Measurements from ENCODE around the gene PRPSAP1. TPM values are rescaled to one million over a fixed set of nuclear protein-coding genes. Genes with fewer than 3 reads are reported as not detected.
"Not testable (repeated sequence)": the region's sequence is repeated elsewhere in the genome, so short reads cannot be mapped to it uniquely, and the experiment has no call there.

The PRPSAP1 gene
- total and polyA plus RNA-seq, 7 donors = 34.7 to 70.3 (median 40.7) TPM

DNA sequence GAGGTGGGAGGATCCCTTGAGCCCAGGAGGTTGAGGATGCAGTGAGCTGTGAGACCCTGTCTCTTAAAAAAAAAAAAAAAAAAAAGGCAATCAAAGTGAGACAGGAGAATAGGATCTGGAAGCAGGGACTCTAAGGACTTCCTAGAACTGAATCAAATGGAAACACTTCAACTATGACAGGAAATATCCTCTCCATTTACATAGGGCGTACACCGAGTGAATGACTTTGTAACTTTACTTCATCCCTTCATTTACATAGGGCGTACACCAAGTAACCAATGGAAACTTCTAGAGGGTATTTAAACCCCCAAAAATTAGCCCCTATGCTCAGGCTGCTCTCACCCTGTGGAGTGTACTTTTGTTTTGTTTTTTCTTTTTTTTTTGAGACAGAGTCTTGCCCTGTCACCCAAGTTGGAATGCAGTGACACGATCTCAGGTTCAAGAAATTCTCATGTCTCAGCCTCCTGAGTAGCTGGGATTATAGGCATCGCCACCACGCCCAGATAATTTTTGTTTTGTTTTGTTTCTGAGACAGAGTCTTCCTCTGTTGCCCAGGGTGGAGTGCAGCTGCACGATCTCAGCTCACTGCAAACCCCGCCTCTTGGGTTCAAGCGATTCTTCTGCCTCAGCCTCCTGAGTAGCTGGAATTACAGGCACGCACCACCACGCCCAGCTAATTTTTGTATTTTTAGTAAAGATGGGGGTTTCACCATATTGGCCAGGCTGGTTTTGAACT is 9.6 kb upstream of the PRPSAP1 start:
- WGBS, 2 donors = 72 to 81% methylated on average over 11 of the region's 11 CpGs
- H3K27ac ChIP-seq = peak overlapping the region in 1 of 4 donors; percentile 61
- DNase-seq = no peak
- no peak overlapping the region for H3K4me3 ChIP-seq
- no peaks in the 10 kb centered on the region for H3K27me3 ChIP-seq
- H3K4me1 ChIP-seq = peaks cover 0 to 12% (median 7%) of the 10 kb centered on the region in 4 donors
- H3K36me3 ChIP-seq = no peaks in the 10 kb centered on the region
- no peaks in the 10 kb centered on the region for H3K9me3 ChIP-seq
- intact Hi-C loops (cut with DNase I) = no loop called here
- TF ChIP-seq POLR2AphosphoS5 (IDR thresholded peaks at IDR 0.05) = no peak
- no peak for TF ChIP-seq EP300 (IDR thresholded peaks at IDR 0.05)
- no peak for TF ChIP-seq POLR2A (IDR thresholded peaks at IDR 0.05)
- TF ChIP-seq, protein P1, sequence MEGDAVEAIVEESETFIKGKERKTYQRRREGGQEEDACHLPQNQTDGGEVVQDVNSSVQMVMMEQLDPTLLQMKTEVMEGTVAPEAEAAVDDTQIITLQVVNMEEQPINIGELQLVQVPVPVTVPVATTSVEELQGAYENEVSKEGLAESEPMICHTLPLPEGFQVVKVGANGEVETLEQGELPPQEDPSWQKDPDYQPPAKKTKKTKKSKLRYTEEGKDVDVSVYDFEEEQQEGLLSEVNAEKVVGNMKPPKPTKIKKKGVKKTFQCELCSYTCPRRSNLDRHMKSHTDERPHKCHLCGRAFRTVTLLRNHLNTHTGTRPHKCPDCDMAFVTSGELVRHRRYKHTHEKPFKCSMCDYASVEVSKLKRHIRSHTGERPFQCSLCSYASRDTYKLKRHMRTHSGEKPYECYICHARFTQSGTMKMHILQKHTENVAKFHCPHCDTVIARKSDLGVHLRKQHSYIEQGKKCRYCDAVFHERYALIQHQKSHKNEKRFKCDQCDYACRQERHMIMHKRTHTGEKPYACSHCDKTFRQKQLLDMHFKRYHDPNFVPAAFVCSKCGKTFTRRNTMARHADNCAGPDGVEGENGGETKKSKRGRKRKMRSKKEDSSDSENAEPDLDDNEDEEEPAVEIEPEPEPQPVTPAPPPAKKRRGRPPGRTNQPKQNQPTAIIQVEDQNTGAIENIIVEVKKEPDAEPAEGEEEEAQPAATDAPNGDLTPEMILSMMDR (IDR thresholded peaks at IDR 0.05) = no peak

DNA sequence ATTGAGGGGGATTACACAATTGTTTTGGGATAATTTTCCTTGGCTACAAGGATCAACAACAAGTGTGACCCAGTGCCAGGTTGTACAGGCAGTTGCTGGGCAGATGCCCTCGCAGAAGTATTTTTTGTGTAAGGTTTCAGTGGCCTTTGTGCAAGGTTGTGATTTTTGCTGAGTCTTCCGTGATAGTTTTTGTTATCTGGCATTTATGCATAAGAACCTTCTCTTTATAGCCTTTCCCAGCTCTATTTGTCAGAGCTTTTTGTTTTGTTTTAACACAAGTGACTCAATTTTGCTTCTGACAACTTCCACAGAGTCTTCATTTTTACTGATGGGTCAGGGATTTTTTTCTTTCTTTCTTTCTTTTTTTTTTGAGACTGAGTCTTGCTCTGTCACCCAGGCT is 6.7 kb upstream of the PRPSAP1 start:
- H3K4me1 ChIP-seq = peaks cover 0 to 12% (median 7%) of the 10 kb centered on the region in 4 donors
- H3K27ac ChIP-seq = peak overlapping the region in 2 of 4 donors; percentile 59 to 61
- WGBS, 2 donors = 81% methylated on average over 2 of the region's 2 CpGs
- DNase-seq = no peak
- H3K4me3 ChIP-seq = no peak overlapping the region
- no peaks in the 10 kb centered on the region for H3K9me3 ChIP-seq
- no peak for TF ChIP-seq POLR2AphosphoS5 (IDR thresholded peaks at IDR 0.05)
- TF ChIP-seq, protein P1 (IDR thresholded peaks at IDR 0.05) = no peak
- TF ChIP-seq EP300 (IDR thresholded peaks at IDR 0.05) = no peak
- no peak for TF ChIP-seq POLR2A (IDR thresholded peaks at IDR 0.05)
- no peaks in the 10 kb centered on the region for H3K27me3 ChIP-seq
- H3K36me3 ChIP-seq = no peaks in the 10 kb centered on the region
- intact Hi-C loops (cut with DNase I) = no loop called here

DNA sequence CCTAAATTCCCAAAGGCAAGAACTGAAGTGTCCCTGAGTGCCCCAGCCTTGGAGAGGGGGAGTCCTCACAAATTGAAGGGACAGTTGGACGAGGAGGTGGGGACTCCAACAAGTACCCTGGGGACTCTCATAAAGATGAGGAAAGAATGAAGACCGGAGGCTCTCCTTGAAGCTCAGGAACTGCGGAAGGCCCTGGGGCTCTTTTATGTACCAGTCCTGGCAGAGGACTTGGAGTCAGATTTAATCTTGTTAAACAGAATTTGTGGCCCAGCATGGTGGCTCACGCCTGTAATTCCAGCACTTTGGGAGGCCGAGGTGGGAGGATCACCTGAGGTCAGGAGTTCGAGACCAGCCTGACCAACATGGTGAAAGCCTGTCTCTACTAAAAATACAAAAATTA is 6.1 kb upstream of the PRPSAP1 start:
- intact Hi-C loops (cut with DNase I); H3K36me3 ChIP-seq; H3K9me3 ChIP-seq; H3K4me3 ChIP-seq; DNase-seq; H3K27me3 ChIP-seq; H3K27ac ChIP-seq: not testable (repeated sequence)
- peaks cover 0 to 12% (median 8%) of the 10 kb centered on the region in 4 donors for H3K4me1 ChIP-seq
- WGBS, 2 donors = 92% methylated on average over 6 of the region's 6 CpGs

DNA sequence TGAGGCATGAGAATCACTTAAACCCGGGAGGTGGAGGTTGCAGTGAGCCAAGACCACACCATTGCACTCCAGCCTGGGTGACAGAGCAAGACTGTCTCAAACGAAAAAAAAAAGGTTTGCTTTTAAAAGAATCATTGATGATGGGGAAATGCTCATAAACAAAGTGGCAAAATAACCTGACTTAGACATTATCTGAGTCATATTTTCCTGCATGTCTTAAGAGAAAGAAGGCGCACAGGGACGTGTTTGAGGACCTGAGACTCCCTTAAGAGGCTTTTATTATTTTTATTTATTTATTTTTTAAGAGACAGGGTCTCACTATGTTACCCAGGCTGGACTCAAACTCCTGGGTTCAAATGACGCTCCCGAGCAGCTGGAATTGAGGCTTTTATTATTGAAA is 5.7 kb upstream of the PRPSAP1 start:
- no peak for DNase-seq

DNA sequence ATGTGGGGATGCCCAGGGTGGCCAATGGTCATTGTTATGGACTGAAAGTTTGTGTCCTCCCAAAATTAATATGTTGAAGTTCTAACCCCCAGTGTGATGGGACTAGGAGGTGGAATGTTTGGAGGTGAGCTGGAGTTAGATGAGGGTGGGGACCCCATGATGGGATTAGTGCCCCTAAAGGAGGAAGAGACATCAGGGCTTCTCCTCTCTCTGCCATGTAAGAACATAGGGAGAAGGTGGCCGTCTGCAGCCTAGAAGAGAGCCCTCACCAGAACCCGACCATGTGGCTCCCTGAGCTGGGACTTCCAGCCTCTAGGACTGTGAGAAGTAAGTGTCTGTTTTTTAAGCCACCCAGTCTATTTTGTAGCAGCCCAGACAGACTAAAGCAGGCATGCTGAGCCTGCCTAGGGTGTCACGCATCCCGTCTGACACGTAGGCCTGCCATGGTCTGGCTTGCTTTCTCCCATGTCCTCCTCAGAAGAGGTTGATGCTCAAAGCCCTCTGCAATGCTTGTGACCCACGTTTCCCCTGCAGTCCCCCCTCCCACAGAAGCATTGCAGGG is 4.0 kb upstream of the PRPSAP1 start:
- Histone ChIP-seq H3K4me1 (peaks cover 3 to 20% (median 16%) of the 10 kb centered on the region in 4 donors), H3K27ac (no peak overlapping the region), H3K36me3 (no peaks in the 10 kb centered on the region), H3K4me3 (no peak overlapping the region), H3K9me3 (no peaks in the 10 kb centered on the region), H3K27me3 (no peaks in the 10 kb centered on the region)
- WGBS, 2 donors = 86 to 93% methylated on average over 6 of the region's 6 CpGs
- TF ChIP-seq, protein P1 (IDR thresholded peaks at IDR 0.05) = no peak
- TF ChIP-seq POLR2A (IDR thresholded peaks at IDR 0.05) (no peak), EP300 (IDR thresholded peaks at IDR 0.05) (no peak), POLR2AphosphoS5 (IDR thresholded peaks at IDR 0.05) (no peak)
- intact Hi-C loops (cut with DNase I) = no loop called here
- no peak for DNase-seq

More for the DNA sequence above, 5.7 kb upstream of the PRPSAP1 start:
- 85 to 90% methylated on average over 6 of the region's 6 CpGs for WGBS, 2 donors
- intact Hi-C loops (cut with DNase I) = no loop called here
- peaks cover 0 to 16% (median 12%) of the 10 kb centered on the region in 4 donors for H3K4me1 ChIP-seq
- H3K27ac ChIP-seq = no peak overlapping the region
- H3K4me3 ChIP-seq = no peak overlapping the region
- no peaks in the 10 kb centered on the region for H3K36me3 ChIP-seq
- no peak for TF ChIP-seq POLR2AphosphoS5 (IDR thresholded peaks at IDR 0.05)
- TF ChIP-seq EP300 (IDR thresholded peaks at IDR 0.05) = no peak
- TF ChIP-seq, protein P1 (IDR thresholded peaks at IDR 0.05) = no peak
- TF ChIP-seq POLR2A (IDR thresholded peaks at IDR 0.05) = no peak
- H3K9me3 ChIP-seq = no peaks in the 10 kb centered on the region
- H3K27me3 ChIP-seq = no peaks in the 10 kb centered on the region

Data from sigmoid colon (tissue), 7 donors.